Gastroesophageal sphincter (tissue), 3 donors: ENCODE data around the gene LDB2.

Experiments
- EP300 ChIP-seq: sonication (generic); formaldehyde crosslinking; IDR thresholded peaks from one replicate; pipeline ENCODE4 v1.6.1; 2017; ENCODE audit warnings: antibody characterized with exemption, mild to moderate bottlenecking
- TF ChIP-seq, protein P1 (sequence below), 4 experiments: fragments of 200-600 bp in 2 of 4; fragments of 450-650 bp in 2 of 4; sonication (generic) in 1 of 4; IDR thresholded peaks; one replicate each; pipeline ENCODE4 v1.5.1; 2017 to 2019; ENCODE audit warnings: antibody characterized with exemption in 4 of 4, mild to moderate bottlenecking in 2 of 4, moderate library complexity in 2 of 4

DNA sequence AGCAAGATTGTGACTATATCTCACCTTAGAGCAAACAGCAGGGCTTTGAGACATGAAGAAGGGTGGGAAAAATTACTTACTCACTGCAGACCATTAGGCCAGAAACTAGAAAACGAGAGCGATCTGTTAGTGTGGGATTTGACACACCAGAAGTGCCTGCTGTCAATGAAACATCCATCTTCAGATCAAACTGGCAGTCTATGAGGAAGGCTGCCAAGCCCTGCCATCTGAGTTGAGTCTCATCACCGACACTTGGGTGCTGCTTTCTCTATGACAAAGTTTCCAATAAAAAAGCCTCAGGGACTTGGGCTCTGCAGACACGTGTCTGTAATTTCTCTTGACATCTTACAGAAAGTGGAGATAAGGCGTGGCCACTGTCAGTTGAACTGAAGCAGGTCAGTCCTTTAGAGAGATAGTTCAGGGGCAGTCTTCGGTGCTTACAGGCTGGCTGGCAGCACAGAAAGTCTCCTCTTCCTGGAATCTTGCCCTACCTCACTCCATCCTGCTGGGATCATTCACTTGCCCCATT lies 40.1 kb upstream of the LDB2 start:
- TF ChIP-seq, protein P1, sequence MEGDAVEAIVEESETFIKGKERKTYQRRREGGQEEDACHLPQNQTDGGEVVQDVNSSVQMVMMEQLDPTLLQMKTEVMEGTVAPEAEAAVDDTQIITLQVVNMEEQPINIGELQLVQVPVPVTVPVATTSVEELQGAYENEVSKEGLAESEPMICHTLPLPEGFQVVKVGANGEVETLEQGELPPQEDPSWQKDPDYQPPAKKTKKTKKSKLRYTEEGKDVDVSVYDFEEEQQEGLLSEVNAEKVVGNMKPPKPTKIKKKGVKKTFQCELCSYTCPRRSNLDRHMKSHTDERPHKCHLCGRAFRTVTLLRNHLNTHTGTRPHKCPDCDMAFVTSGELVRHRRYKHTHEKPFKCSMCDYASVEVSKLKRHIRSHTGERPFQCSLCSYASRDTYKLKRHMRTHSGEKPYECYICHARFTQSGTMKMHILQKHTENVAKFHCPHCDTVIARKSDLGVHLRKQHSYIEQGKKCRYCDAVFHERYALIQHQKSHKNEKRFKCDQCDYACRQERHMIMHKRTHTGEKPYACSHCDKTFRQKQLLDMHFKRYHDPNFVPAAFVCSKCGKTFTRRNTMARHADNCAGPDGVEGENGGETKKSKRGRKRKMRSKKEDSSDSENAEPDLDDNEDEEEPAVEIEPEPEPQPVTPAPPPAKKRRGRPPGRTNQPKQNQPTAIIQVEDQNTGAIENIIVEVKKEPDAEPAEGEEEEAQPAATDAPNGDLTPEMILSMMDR (IDR thresholded peaks at IDR 0.05) = no peak
- no peak for TF ChIP-seq EP300
